GM13976 (cell line): ENCODE data around the gene CELF2.

Experiments
- DNase-seq: peaks from one replicate; pipeline ENCODE4 v3.0.0; 2012; ENCODE audit warnings: low spot score
- in situ Hi-C: fragments of 300-500 bp; cut with MboI; formaldehyde crosslinking; loops from one replicate; pipeline ENCODE4 v1.12.0; 2022; ENCODE audit warnings: low sequenced_read_pairs, mixed read lengths, inconsistent platforms; ENCODE audit not compliant: unreplicated experiment
- TF ChIP-seq, protein P1 (sequence below): IDR thresholded peaks from 2 replicates; pipeline ENCODE4 v1.5.1; 2012; ENCODE audit warnings: borderline replicate concordance, mild to moderate bottlenecking; ENCODE audit not compliant: insufficient read depth; ENCODE audit errors: extremely low read depth, missing control alignments, control extremely low read depth

The CELF2 gene

DNA sequence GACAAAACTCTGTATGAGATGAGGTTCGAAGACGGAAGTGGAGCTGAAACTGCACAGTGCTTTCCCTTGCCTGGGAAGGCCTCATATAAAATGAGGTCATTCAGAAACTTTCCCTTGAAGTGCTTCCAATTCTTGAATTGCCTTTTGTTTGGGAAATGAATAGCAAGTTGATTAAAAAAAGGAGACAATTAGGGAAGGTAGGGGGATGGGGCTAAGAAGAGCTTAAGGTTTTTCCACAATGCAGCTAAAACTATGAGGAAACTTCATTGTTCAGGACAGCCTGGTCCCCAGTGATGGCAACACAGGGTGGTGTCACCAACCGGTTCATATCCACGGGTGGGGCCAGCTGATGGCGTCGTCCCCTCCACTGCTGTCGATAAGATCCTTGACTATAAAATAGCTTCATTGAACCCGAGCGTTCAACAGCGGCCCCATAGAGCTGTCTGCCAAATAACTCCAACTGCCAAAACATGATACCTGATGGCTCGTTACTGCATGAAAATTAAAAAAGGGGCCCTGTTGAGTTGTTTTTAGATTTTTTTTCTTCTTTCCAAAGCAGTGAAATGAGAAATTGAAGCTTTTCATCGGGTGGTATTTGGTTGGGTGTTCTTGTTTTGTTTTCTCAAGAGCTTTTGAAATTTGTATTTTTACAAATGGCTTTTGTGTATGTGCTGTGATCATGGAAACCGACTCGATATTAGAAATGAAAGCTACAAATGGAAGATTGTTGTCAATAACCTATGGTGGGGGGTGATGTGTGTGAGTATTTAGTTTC lies 2.8 kb upstream of the CELF2 start:
- TF ChIP-seq, protein P1, sequence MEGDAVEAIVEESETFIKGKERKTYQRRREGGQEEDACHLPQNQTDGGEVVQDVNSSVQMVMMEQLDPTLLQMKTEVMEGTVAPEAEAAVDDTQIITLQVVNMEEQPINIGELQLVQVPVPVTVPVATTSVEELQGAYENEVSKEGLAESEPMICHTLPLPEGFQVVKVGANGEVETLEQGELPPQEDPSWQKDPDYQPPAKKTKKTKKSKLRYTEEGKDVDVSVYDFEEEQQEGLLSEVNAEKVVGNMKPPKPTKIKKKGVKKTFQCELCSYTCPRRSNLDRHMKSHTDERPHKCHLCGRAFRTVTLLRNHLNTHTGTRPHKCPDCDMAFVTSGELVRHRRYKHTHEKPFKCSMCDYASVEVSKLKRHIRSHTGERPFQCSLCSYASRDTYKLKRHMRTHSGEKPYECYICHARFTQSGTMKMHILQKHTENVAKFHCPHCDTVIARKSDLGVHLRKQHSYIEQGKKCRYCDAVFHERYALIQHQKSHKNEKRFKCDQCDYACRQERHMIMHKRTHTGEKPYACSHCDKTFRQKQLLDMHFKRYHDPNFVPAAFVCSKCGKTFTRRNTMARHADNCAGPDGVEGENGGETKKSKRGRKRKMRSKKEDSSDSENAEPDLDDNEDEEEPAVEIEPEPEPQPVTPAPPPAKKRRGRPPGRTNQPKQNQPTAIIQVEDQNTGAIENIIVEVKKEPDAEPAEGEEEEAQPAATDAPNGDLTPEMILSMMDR = no peak

DNA sequence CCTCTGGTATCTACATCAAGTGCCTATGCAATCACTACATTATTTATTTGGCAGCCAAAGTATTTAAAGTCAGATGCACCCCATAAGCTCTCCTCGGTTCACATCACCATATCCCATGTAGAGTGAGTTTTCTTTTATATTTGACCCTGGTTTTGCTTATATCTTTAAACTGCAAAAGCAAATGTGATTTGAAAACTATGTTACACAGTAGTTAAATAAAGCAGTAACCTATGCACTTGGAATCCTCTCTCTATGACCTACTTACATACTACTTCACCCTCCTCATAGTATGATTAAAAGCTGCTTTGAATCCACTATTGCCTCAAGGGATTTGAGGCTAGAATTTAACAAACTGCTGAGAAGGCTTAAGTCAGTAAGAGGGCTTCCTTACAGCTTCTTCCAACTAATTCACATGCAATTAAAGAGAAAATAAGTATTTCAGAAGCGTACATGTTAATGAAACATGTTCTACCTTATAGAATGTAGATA lies 2.2 kb upstream of the CELF2 start:
- in situ Hi-C loops = no loop called here
- DNase-seq = no peak
- TF ChIP-seq, protein P1 = no peak

More for the DNA sequence above, 2.8 kb upstream of the CELF2 start:
- in situ Hi-C loops = no loop called here
- no peak for DNase-seq

DNA sequence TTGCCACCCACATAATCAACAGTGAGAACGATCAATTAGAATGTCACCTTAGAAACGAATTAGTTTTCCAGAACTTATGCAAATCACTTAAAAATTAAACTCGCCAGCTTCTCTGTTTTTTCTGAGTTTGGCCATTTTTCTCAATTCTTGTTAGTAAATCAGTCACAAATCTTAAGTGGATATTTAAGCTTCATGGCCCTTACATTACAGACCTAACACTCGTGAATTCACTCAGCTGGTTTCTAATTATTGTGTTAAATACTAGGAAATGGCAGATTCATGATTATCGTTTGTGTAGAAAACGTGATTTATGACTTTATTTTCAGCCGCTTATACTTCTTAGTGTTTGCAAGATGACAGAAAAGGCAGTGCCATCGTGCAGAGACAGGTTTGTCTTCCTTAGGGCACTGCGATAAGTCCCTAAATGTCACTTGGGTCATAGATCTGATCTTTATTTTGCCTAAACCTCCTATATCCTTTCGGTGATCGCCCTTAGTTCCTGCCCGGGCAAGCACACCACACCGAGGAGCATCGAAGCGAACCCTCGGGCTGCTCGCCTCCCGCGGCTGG lies 587 bp upstream of the CELF2 start:
- in situ Hi-C loops = no loop called here
- no peak for DNase-seq
- TF ChIP-seq, protein P1 = no peak

DNA sequence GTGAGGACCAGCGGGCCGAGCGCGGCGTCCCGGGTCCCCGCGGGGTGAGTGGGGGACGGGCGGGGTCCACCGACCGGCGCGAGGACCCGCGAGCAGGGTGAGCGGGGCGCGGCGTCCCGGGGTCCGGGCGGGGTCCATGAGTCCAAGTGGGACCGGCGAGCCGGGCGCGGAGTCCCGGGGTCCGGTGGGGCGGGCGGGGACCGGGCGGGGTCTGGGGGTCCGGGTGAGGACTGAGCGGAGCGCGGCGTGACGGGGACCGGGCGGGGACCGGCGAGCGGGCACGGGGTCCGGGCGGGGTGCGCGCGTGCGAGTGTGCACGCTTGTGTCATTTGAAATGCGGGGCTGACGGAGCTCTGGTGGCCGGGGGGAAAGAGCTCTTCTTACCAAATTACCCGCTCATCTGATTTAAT lies 765 bp downstream of the CELF2 start:
- TF ChIP-seq, protein P1 = no peak
- no peak for DNase-seq
- in situ Hi-C loops = no loop called here

DNA sequence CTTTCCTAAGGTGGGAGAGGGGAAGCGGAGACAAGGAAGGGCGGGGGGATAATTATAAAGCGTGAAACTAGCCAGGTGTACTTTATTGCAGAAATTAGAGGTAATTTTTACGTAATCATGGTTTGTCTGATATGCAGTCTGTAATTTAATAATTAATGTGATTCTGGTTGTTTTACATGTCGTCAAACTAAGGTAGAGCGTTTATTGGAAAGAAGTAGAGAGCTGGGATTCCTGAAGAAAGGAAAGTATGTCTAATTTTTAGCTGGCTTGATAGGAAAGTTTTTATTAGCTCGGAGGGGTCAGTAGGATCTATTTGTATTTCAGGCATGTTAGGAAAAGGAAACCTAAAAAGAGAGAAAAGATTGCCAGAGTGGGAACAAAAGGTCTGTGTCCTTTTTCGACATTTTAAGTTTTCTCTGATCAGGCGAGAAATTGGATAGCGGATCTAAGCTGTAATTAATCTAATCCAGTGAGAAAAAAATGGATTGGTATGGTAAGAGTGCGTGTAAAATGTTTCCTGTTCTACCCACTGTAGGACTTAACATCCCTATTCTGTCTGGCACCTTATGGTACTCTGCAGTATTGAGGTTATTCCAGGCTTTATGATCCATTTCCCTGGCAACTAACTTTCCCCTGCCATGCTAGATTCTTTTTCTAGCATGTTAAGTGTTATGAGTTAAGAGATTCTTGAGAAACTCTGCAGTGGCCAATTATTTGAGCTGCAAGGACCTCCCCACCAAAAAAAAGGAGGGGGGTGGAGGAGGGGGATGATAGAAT lies 1.4 kb downstream of the CELF2 start:
- DNase-seq = no peak

More for the DNA sequence above, 1.4 kb downstream of the CELF2 start:
- TF ChIP-seq, protein P1 = no peak
- in situ Hi-C loops = no loop called here
